NCI-H187 (cell line): Measurements from ENCODE around the gene ITSN2.

ENCODE experiments used
- DNase-seq, 2 experiments: peaks; one replicate each; lab custom pipeline; 2025; lab: John Stamatoyannopoulos, UW

Gene ITSN2

DNA sequence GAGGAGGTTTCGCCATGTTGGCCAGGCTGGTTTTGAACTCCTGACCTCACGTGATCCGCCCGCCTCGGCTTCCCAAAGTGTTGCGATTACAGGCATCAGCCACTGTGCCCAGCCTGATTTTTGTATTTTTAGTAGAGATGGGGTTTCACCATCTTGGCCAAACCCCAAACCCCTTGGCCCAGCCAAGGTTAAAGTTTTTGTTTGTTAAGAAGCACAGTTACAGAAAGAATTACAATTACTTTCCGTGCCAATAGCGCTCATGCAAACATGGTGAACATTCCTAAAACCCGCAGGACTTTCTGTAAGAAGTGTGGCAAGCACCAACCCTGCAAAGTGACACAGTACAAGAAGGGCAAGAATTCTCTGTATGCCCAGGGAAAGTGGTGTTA is 26.1 kb downstream of the ITSN2 start:
- DNase-seq = no peak

DNA sequence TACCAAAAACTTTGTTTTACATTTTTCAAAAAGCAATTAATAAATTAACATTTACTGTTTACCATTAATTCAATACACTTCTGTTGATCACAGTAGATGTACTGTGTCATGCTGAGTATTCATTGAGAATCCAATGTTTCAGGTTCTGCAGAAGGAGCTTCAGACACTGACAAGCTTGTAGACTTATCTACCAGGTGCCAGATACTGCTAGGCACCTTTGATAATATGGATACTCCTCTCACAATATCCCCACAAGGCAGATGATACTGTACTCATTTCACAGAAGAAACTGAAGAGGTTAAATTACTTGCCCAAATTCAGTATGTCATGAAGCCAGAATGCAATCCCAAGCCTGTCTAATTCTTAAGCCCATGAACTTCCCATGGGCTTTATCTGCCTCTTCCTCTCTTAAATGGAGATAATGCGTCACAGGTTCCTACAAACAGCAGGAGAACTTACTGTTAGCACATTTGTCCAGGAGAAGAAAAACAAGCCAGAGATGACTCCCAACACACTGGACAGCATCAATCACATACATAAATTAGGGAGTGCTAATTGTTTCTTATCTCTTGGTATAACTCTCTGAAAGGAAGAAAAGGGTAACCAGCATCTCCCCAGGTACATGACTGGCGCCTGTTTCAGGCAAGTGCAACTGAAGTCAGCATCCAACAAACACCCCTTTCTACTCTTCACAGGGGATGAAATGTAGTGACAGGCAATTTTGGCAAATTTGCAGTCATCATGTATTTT is 27.4 kb downstream of the ITSN2 start:
- no peak for DNase-seq

DNA sequence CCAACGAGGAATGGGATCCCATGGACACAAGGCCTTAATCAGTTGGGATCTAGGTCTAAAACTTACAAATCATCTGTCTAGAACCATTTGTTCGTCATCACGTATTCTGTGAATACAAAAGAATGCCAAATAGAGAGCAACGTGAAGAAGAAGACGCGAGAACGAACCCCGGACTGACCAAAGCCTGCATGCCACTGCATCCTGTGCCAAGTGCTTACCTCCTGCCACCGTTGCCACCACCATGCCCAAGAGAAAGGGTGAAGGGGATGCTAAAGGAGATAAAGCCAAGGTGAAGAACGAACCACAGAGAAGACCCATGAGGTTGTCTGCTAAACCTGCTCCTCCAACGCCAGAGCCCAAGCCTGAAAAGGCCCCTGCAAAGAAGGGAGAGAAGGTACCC is 30.2 kb downstream of the ITSN2 start:
- DNase-seq = no peak

DNA sequence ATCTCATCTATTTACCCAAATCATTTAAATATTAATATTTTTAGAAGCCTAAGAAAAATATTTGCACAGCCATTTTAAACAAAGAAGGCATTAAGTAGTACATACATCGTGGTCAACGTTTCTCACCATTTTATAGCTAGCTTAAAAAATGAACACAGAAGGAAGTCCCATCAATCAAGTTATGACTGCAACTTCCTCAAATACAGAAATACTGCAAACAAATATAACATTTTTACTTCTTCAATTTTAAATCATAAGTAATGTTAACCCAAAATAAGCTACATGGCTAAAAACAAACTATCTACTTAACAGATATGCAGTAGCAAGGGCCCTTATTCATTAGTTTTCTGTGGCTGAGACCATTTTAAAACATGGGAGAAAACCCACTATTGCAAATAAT is 30.6 kb downstream of the ITSN2 start:
- no peak for DNase-seq

DNA sequence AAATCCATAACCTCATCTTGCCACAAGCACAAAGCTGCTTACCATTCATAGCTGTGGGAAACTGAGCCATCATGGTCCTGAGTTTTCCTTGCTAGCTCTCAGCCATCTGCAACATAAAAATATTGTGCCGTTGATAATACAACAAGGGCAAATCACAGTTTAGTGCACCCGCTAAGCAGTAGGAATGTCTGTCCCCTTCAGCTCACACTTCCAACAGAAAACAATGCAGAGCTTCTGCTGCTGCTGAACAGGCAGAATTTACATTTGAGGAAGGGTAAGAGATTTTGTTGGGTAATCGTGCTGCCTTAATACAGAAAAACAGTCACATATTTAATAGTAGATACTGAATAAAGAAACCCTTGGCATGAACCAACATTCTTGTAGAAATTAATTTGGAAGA is 32.3 kb downstream of the ITSN2 start:
- no peak for DNase-seq

DNA sequence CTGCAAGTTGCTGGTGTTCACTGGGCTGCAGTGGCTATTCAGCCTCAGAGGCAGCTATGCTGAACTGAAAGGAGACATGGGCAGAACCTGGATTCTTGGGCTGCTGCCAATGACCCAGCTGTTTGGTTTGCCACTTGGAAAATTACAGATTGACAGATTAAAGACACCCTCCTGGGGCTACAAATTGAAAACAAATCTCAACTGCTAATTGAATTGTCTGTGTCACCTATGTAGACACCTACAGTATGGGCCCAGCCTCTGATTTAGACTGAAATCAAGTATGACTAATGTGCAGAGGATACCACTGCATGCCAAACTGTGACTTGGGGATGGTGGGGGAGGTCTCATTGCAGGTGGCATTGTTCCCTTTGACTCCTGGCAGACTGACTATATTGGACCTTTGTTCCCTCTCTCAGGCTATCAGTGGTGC is 42.8 kb downstream of the ITSN2 start:
- DNase-seq = no peak

DNA sequence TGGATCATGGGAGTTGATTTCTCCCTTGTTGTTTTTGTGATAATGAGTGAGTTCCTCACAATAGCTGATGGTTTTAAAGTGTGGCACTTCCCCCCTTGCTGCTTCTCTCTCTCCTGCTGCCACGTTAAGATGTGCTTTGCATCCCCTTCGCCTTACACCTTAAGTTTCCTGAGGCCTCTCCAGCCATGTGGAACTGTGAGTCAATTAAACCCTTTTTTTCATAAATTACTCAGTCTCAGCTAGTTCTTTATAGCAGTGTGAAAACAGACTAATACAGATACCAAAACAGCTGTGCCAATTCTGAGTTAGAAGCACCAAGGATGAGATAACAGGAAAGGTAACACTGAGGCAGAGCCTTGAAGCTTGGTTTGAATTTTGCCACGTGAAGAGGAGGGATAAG is 44.7 kb downstream of the ITSN2 start:
- no peak for DNase-seq

DNA sequence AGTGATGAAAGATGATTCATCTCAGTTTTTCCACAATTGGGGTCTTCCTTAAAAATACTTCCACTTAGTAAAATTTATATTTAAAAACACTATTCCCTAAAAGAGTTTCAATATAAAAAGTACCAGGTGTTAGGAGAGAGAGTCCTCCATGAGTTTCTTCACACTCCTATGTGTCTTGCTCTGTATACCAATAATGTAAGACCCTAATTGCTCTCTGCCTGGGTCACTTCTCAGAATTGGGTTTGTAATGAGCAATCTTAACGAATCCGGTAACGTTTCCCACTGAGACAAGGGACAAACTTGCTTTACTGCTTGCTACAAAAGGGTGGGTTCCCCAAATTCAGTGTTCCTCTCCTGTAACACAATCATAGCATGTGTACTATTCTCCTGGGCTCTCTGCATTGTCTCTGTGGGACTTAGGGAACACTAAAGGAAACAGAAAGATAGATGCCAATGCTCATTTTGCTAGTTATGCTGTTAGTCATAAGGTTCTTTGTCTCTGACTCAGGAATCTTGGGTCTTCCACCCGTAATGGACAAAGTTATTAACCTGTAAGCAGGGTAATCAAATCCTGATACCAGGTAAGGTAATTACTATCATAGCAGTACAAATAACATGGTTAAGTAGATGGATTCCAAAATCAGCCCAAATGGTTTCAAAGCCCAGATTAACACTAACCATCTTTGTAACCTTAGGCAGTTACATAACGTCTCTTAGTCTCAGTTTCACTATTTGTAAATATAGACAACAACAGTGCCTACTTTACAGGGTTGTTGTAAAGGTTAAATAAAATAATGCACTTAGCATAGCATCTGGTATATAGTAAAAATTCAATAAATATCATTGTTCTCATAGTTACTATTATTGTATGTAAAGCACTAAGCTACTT is 46.3 kb downstream of the ITSN2 start:
- DNase-seq = no peak

DNA sequence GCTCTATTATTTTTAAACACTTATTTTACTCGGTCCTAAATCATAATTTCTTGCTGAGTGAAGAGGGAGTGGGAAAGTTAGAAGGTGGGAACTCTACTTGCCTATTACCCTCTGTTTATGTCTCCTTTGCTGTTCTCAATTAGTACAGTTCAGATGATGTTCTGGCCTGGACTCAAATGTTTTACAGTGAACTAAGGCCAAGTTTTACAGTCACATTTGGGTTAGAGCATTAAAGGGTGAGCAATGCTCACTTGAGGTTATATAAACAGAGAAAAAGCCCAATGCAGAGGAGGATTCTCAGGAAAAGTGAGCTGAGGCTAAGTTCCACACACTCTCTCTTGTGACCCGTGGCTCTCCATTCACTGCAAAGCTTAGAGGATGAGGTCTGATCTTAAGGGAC is 52.4 kb downstream of the ITSN2 start:
- DNase-seq = no peak

DNA sequence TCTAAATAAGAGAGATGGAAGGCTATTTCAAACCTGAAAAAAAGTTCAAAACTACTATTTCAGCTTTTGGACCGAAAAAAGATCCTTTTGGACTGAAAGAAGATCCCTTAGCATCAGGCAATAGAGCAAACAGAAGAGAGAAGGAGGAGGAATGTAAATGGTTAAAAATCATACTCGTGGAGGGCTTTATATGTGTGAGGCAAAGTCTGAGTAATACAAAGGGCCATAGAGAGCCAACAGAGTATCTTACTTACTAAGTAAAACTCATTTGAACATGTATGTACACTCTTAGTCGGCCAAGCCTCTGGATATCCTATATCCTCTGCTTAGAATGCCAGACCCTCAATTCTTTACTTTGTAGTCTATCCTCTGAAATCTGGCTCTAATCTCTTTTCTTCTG is 55.7 kb downstream of the ITSN2 start:
- DNase-seq = no peak

DNA sequence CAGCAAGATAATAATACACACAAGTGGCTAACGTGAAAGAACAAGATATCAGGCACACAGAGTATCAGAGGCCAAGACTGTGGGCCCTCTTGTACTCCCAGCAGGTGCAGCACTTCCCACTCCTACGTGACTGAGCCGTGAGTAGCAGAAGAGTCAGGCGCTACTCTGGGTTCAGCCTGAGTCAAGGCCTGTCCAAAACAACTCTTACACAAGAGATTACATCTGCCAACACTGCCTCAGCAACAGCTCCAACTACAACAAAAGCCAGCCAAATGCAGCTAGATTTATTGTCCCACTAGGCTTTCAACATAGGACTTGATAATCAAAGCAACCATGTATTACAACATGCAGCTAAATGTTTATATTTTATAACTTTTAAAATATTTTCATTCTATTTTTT is 56.2 kb downstream of the ITSN2 start:
- no peak for DNase-seq

DNA sequence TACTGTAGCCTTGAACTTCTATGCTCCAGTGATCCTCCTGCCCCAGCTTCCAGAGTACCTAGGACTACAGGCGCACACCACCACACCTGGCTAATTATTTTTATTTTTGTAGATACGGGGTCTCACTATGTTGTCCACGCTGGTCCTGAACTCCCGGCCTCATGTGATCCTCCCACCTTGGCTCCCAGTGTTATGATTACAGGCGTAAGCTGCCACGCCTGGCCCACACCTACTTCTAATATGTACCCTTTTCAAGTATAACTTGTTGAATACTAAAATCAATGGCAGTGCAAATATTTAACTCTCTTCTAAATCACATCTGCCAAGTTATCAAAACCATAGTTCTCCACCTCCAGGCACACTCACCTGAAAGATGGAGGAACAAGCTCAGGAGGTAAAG is 58.7 kb downstream of the ITSN2 start:
- DNase-seq = no peak

DNA sequence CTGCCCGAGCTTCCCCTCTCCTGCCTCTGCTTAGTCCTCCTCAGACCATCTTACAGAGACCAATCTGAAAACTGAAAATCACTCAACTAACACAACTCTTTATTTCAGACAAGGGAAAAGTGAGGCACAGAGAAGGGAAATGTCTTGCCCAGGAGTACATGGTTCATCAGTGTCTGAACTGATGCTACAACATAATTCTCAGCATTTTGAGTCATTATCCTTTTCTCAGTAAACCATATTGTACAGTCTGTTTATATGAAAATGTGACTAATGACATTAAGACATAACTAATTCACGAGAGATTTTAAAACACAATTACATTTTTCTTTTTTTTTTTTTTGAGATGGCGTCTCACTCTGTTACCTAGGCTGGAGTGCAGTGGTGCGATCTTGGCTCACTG is 62.7 kb downstream of the ITSN2 start:
- no peak for DNase-seq

DNA sequence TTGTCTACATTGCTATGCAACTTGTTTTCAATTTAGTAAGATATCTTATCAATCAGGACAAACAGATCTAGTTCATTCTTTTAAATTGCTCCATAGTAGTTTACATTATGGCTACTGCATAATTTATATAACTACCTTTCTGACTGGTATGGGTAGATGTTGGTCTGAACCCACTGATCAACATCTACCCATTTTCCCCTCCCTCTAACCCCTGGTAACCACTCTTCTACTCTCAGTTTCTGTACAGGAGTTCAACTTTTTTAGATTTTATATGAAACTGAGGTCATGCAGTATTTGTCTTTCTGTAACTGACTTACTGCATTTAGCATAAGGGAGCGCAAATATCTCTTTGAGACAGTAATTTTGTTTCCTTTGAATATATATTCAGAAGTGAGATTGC is 73.2 kb downstream of the ITSN2 start:
- no peak for DNase-seq

DNA sequence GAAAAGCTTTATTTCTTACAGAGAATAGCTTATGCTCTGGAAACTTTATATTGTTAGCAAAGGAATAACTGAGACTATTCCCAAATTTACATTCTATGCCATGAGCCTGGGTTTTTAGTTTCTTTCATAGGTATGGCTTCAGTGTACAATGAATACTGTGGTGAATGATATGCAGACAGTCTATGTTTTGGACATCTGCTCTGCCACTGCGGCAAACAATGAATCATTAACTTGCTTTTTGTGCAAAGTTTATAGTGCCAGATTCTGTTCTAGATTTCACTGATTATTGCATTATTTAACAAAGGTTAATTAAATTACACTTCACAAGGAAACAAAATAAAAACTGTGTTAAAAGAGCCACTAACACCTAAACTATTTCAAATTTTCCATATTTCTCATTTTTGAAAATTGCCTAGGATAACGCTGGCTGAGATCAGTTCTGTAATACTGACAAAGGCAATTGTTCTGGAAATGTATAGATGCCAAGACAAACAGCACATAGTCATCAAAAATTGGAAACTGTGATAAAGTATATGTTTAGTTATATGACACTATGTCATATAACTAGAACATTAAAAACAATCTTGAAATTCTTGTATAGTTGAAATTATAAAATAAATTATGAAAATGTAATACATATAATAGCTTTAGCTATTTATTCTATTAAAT is 74.7 kb downstream of the ITSN2 start:
- DNase-seq = no peak

DNA sequence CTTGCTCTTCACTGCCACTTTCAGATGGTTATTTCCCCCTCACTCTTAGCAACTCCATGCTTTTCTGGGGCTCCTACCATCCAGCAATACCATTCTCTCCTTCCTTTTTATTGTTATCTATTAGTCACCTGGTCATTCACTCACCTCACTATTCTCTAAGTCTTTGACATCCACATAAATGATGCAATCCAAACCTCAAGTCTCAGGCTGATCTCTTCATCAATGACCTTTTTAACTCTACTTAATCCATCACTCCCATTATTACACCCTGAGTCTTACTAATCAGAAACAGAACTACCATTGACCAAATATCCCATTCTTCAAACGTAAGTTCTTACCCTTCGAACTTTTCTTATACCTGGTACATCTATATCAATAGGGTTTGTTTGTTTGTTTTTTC is 79.7 kb downstream of the ITSN2 start:
- DNase-seq = no peak

DNA sequence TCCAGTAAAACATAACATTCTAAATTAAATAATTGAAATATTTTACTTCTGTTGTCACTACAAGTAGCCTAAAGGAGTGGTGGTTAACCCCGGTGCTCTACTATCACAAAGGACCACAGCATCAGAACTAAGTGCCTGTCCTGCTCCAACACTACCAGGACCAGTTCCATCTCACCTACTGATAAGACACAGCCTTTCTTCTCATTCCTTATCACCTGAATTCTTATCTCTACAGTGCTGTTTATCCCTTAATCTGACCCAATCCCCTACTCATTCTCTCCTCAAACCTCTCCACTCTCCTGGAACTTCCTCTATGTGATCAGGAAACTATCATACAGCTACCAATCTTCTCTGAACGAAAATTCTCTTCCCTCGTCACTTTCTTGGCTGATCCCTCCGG is 80.2 kb downstream of the ITSN2 start:
- no peak for DNase-seq

DNA sequence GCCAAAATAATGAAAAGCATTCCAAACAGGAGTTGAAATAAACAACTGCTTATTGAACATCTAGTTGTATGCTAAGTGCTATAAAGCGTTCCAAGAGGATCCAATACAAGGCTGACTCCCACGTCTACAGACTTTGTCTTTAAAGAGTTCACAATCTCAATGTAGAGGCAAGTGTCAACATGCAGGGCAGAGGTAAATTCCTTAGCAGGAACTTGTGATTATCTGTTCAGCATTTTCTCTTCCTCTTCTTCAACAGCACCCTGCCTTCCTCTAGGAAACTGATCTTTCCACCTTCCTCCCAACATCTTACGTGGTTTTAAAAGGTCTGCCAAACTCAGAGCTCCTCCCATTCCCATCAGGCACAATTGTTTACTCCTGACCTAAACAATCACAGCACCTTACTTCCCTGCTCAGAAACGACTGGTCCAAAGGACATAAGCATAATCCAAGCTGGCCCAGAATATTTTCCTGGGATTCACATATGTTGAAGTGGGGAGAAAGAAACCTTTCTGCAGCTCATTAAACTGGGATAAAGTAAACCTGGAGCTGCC is 83.9 kb downstream of the ITSN2 start:
- no peak for DNase-seq

DNA sequence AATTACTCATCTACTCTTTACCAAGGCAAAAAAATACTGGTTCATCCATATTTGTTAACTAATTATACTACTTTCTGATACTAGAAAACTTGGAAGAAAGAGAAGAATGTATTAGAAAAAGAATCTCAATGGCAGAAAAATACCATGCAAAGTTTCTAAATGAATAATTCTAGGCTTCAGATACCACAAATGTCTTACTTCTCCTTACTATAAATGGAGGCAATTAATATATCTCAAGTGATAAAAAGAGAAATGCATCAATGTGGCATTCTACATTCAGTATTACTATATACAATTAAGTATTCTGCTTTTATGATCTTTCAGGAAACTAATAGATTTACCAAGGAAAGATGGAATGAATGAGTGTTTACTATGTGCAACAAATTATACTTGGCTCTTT is 85.5 kb downstream of the ITSN2 start:
- DNase-seq = no peak

DNA sequence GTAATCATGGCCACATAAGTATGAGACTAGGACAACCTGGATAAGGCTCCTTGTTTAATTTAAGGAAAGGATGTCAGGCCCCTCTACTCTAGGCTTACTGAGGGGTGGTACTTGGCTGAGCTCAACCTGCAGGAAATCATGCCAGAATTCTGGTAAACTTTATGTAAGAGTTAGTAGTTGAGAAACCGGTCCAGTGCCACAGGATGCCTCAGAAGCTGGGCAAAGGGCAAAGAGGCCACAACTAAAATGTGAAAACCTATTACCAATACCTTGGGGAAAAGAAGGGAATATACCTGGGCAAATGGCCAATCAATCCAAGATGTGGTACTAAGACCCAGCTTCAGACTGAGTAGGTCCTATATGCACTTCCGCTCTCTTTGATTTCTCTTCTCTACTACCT is 86.7 kb downstream of the ITSN2 start:
- DNase-seq = no peak

DNA sequence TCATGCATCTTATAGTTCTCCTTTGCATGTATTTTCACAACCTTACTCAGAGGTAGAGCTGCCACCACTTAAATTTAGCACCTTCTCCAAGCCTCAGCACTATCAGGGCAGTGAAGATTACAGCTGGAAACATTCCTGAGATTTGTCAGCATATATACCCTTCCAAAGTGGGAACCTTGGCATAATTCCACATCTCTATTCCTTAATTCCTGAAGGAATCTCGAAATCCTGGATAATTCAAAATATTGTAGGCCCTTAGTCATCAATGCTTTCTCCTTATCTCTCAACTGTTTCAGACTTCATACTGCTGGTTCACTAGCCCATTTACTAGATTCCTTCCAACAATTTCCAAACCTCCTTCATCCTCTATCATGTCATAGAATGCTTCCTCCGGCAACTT is 87.4 kb downstream of the ITSN2 start:
- no peak for DNase-seq

DNA sequence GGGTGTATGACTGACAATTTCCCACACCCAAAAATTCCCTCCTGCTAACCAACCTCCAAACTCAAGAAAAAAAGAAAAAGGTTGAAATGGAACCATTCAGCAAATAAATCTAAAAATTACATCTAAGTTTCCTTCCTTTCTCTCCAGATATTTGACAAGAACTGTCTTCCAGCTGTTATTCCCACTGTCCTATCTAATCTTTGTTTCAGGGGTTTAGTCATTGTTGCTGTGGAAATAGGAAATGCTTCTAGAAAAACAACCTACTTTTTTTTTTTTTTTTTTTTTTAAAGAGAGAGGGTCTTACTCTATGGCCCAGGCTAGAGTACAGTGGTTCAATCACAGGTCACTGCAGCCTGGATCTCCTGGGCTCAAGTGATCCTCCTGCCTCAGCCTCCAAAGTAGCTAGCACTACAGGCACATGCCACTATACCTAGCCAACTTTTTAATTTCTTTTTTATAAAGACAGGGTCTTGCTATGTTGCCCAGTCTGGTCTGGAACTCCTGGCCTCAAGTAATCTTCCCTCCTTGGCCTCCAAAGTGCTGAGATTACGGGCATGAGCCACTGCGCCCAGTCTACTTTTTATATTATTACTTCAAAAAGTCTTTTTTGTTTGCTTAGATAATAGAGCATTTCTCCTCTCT is 88.1 kb downstream of the ITSN2 start:
- no peak for DNase-seq
